DLD1 (cell line): ENCODE results near the gene LPP.
"Not testable (repeated sequence)": the region's sequence is repeated elsewhere in the genome, so short reads cannot be mapped to it uniquely, and the experiment has no call there.

Source experiments
- in situ Hi-C: cut with HindIII; loops from 2 replicates; pipeline ENCODE4 v1.10.0; 2017; ENCODE audit warnings: low sequenced_read_pairs

The LPP gene

GRCh38 chr3:188417766-188418165 is 263.8 kb downstream of the LPP start:
- in situ Hi-C loops, result loop anchor here (25.0 kb wide), 1 partner anchor 680 kb away; the partner anchor contains the start of gene BCL6

GRCh38 chr3:188421151-188421821 is 267.3 kb downstream of the LPP start:
- in situ Hi-C loops, result loop anchor here (25.0 kb wide), 1 partner anchor 684 kb away; the partner anchor contains the start of gene BCL6

- in situ Hi-C loops, result loop anchor here (25.0 kb wide), 1 partner anchor 685 kb away; the partner anchor contains the start of gene BCL6
These were observed 268.0 kb downstream of the LPP start for GRCh38 chr3:188421836-188422540.

GRCh38 chr3:188427981-188428380 is 274.0 kb downstream of the LPP start:
- in situ Hi-C loops, result not testable (repeated sequence)

GRCh38 chr3:188431040-188431439 is 277.1 kb downstream of the LPP start:
- in situ Hi-C loops, result no loop called here

- in situ Hi-C loops, result no loop called here
These were observed 277.6 kb downstream of the LPP start for GRCh38 chr3:188431553-188431952.

GRCh38 chr3:188432802-188433520 is 279.0 kb downstream of the LPP start:
- in situ Hi-C loops, result no loop called here

GRCh38 chr3:188433521-188434150 is 279.7 kb downstream of the LPP start:
- in situ Hi-C loops, result no loop called here

- in situ Hi-C loops, result no loop called here
These were observed 280.6 kb downstream of the LPP start for GRCh38 chr3:188434594-188434993.

GRCh38 chr3:188435266-188435665 is 281.3 kb downstream of the LPP start:
- in situ Hi-C loops, result no loop called here

GRCh38 chr3:188437926-188438325 is 284.0 kb downstream of the LPP start:
- in situ Hi-C loops, result no loop called here

- in situ Hi-C loops, result no loop called here
These were observed 285.1 kb downstream of the LPP start for GRCh38 chr3:188439080-188439479.

- in situ Hi-C loops, result no loop called here
These were observed 286.5 kb downstream of the LPP start for GRCh38 chr3:188440340-188440972.

GRCh38 chr3:188442430-188442829 is 288.5 kb downstream of the LPP start:
- in situ Hi-C loops, result no loop called here

- in situ Hi-C loops, result not testable (repeated sequence)
These were observed 291.2 kb downstream of the LPP start for GRCh38 chr3:188445175-188445574.

- in situ Hi-C loops, result no loop called here
These were observed 292.1 kb downstream of the LPP start for GRCh38 chr3:188446014-188446413.

- in situ Hi-C loops, result no loop called here
These were observed 292.8 kb downstream of the LPP start for GRCh38 chr3:188446766-188447165.

- in situ Hi-C loops, result no loop called here
These were observed 294.9 kb downstream of the LPP start for GRCh38 chr3:188448813-188449212.

GRCh38 chr3:188449421-188449820 is 295.5 kb downstream of the LPP start:
- in situ Hi-C loops, result no loop called here

- in situ Hi-C loops, result no loop called here
These were observed 298.3 kb downstream of the LPP start for GRCh38 chr3:188452158-188452772.
